OCI-LY1 (cell line): ENCODE measurements around the gene ARHGDIG.

Experiments
- H2AFZ ChIP-seq: fragments of 200-600 bp; sonication (generic), shearing (Covaris generic); 2 replicates; pipeline ENCODE4 v1.6.0; 2014; ENCODE audit warnings: antibody characterized with exemption, mild to moderate bottlenecking, low read length
- H3F3A ChIP-seq: fragments of 200-600 bp; sonication (generic), shearing (Covaris generic); 2 replicates; pipeline ENCODE4 v1.6.0; 2014; ENCODE audit warnings: mild to moderate bottlenecking, antibody characterized with exemption, low read length, moderate library complexity; ENCODE audit not compliant: insufficient read depth
- H3K27ac ChIP-seq: fragments of 200-600 bp; sonication (generic); 2 replicates; pipeline ENCODE4 v1.5.1; 2014; ENCODE audit warnings: low read length, mixed run types, mild to moderate bottlenecking, low read depth; ENCODE audit not compliant: poor library complexity, severe bottlenecking
- H3K27me3 ChIP-seq: fragments of 200-600 bp; sonication (generic); 2 replicates; pipeline ENCODE4 v1.6.0; 2014; ENCODE audit warnings: antibody characterized with exemption, mild to moderate bottlenecking, low read length, moderate library complexity; ENCODE audit not compliant: insufficient read depth
- H3K36me3 ChIP-seq: fragments of 200-600 bp; sonication (generic); 2 replicates; pipeline ENCODE4 v1.6.1; 2014; ENCODE audit warnings: mild to moderate bottlenecking, antibody characterized with exemption, low read length, moderate library complexity, mixed read lengths; ENCODE audit not compliant: insufficient read depth
- H3K4me1 ChIP-seq: fragments of 200-600 bp; sonication (generic); 2 replicates; pipeline ENCODE4 v1.5.1; 2014; ENCODE audit warnings: mild to moderate bottlenecking, low read length, moderate library complexity; ENCODE audit not compliant: insufficient read depth, severe bottlenecking
- H3K4me2 ChIP-seq: fragments of 200-600 bp; sonication (generic), shearing (Covaris generic); 2 replicates; pipeline ENCODE4 v1.6.1; 2014; ENCODE audit warnings: low read length
- H3K4me3 ChIP-seq: fragments of 200-600 bp; sonication (generic); 2 replicates; pipeline ENCODE4 v1.5.1; 2014; ENCODE audit warnings: low read length, low read depth, mild to moderate bottlenecking, mixed read lengths; ENCODE audit not compliant: poor library complexity, severe bottlenecking
- H3K79me2 ChIP-seq: fragments of 200-600 bp; shearing (Covaris generic); 2 replicates; pipeline ENCODE4 v1.6.1; 2016; ENCODE audit warnings: mixed run types, low read length, mixed read lengths; ENCODE audit not compliant: insufficient read depth
- H3K9ac ChIP-seq: fragments of 200-600 bp; sonication (generic), shearing (Covaris generic); 2 replicates; pipeline ENCODE4 v1.6.1; 2014; ENCODE audit warnings: mild to moderate bottlenecking, low read length, mixed read lengths
- H3K9me2 ChIP-seq: fragments of 200-600 bp; sonication (generic), shearing (Covaris generic); 2 replicates; pipeline ENCODE4 v1.6.1; 2014; ENCODE audit warnings: low read depth, mild to moderate bottlenecking, low read length, mixed read lengths
- H3K9me3 ChIP-seq: fragments of 200-600 bp; shearing (Covaris generic); 2 replicates; pipeline ENCODE4 v1.6.1; 2014; ENCODE audit warnings: low read length, mixed read lengths
- H4K20me1 ChIP-seq: fragments of 200-600 bp; sonication (generic), shearing (Covaris generic); 2 replicates; pipeline ENCODE4 v1.6.0; 2016; ENCODE audit warnings: mild to moderate bottlenecking, low read length; ENCODE audit not compliant: insufficient read depth
- EZH2 ChIP-seq: fragments of 200-600 bp; sonication (generic), shearing (Covaris generic); IDR thresholded peaks from 2 replicates; pipeline ENCODE4 v1.8.0; 2017; ENCODE audit warnings: borderline replicate concordance, mixed run types, mild to moderate bottlenecking, antibody characterized with exemption, low read length, moderate library complexity, mixed read lengths
- TF ChIP-seq, protein P1 (sequence below): fragments of 200-600 bp; sonication (generic), shearing (Covaris generic); IDR thresholded peaks from 2 replicates; pipeline ENCODE4 v1.5.1; 2017; ENCODE audit warnings: mild to moderate bottlenecking, antibody characterized with exemption, low read length, moderate library complexity, mixed read lengths

Gene ARHGDIG

DNA sequence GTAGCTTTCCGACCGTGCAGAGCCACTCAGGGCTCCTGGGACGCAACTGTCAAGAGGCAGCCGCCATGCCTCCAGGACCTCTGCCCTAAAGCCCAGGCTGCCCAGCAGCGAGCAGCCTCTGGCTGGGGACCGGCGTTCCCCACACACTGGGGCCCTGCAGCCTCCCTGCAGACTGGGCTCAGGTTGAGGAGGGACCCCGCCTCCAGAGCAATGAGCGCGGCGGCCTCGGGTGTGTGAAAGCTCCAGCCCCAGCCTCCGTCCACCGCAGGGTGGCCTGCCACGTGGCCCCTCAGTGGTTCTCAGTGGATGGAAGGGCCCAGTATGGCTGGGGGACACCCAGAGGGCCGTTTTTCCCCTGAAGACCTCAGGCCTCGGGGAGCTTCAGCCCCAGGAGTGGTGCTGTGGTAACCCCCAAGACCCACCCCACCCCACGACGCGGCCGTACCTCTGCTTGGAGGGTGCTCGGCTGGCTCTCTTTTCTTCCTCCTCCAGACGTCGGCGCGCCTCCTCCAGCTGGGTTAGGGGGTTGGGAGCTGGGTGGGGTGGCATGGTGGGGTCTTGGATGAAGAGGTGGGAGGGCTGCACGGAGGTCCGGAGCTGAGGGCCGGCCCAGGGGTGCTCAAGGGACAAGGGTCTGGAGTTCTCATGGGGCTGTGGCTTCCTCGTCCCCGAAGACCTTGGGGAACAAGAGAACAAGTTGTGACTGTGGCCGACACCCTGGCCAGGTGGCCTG lies 12.8 kb downstream of the ARHGDIG start:
- Histone ChIP-seq H3K79me2 (no peaks in the 10 kb centered on the region), H2AFZ (no peak overlapping the region), H3F3A (no peaks in the 10 kb centered on the region), H3K9me2 (no peaks in the 10 kb centered on the region), H3K4me3 (no peak overlapping the region), H4K20me1 (no peaks in the 10 kb centered on the region), H3K9me3 (no peaks in the 10 kb centered on the region), H3K9ac (no peak overlapping the region), H3K4me2 (no peak overlapping the region), H3K4me1 (no peaks in the 10 kb centered on the region), H3K27me3 (no peaks in the 10 kb centered on the region), H3K36me3 (peaks cover 8% of the 10 kb centered on the region; the same call in 1 of the 2 replicates), H3K27ac (no peak overlapping the region)
- TF ChIP-seq, protein P1, sequence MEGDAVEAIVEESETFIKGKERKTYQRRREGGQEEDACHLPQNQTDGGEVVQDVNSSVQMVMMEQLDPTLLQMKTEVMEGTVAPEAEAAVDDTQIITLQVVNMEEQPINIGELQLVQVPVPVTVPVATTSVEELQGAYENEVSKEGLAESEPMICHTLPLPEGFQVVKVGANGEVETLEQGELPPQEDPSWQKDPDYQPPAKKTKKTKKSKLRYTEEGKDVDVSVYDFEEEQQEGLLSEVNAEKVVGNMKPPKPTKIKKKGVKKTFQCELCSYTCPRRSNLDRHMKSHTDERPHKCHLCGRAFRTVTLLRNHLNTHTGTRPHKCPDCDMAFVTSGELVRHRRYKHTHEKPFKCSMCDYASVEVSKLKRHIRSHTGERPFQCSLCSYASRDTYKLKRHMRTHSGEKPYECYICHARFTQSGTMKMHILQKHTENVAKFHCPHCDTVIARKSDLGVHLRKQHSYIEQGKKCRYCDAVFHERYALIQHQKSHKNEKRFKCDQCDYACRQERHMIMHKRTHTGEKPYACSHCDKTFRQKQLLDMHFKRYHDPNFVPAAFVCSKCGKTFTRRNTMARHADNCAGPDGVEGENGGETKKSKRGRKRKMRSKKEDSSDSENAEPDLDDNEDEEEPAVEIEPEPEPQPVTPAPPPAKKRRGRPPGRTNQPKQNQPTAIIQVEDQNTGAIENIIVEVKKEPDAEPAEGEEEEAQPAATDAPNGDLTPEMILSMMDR: no peak
- no peak for TF ChIP-seq EZH2

DNA sequence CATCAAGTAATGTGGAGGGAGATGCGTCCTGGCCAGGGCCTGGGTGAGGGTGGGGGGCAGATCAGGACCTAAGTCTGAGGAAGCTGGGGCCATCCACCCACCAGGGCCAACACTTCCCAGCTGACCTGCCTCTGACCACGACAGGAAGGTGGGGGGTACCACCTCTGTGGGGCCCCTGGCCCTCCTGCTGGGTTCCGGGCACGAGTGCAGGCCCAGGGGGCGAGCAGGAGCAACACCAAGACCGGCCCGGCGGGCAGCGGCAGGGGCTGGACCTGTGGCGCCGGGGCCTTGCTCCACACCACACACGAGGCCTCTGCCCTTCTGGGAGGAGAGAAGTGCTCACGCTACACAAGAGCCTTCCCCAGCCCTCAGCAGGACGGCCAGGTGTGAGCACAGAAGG lies 15.9 kb downstream of the ARHGDIG start:
- TF ChIP-seq EZH2: no peak
- TF ChIP-seq, protein P1: no peak
- Histone ChIP-seq H3K79me2 (no peaks in the 10 kb centered on the region), H3K27ac (no peak overlapping the region), H3F3A (no peaks in the 10 kb centered on the region), H3K4me3 (no peak overlapping the region), H3K9ac (no peak overlapping the region), H3K9me3 (no peaks in the 10 kb centered on the region), H2AFZ (no peak overlapping the region), H3K4me2 (no peak overlapping the region), H4K20me1 (no peaks in the 10 kb centered on the region), H3K27me3 (no peaks in the 10 kb centered on the region), H3K9me2 (no peaks in the 10 kb centered on the region), H3K4me1 (no peaks in the 10 kb centered on the region), H3K36me3 (peaks cover 8% of the 10 kb centered on the region)

DNA sequence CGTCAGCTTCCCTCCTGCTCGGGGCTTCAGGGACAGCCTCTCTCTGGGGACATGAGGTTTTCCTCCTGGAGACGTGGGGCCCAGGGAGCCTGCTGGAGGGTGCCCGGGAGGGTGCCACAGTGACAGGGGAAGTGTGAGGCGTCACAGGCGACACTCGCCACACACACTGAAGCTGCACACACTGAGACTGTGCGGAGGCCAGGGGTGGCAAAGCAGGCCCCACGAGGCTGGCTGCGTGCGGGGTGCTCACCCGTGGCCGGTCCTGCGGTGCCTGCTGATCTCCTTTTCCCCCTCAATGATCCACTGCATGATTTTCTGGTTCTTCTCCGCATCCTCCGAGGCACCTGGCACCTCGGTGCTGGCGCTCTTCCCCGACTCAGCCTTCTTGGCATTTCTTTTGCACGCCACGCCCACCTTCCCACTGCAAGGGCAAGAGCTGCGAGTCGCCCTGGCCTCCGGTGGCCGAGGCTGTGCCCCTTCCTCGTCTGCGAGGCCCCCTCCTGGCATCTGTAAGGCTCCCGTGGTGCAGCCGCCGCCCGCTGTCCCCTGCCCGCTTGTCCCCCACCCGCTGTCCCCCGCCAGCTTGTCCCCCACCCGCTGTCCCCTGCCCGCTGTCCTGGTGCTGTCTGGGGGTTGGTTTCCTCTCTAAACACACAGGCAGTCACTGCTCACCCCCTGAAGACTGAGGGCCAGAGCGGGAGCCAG lies 16.6 kb downstream of the ARHGDIG start:
- no peaks in the 10 kb centered on the region for H3K9me3 ChIP-seq
- H3K27me3 ChIP-seq: no peaks in the 10 kb centered on the region
- H3K36me3 ChIP-seq: peaks cover 9% of the 10 kb centered on the region
- H3K9ac ChIP-seq: no peak overlapping the region
- no peak overlapping the region for H2AFZ ChIP-seq
- no peak overlapping the region for H3K4me2 ChIP-seq
- no peaks in the 10 kb centered on the region for H3F3A ChIP-seq
- TF ChIP-seq, protein P1: no peak
- no peak for TF ChIP-seq EZH2
- H3K27ac ChIP-seq: no peak overlapping the region
- H3K9me2 ChIP-seq: no peaks in the 10 kb centered on the region
- H4K20me1 ChIP-seq: no peaks in the 10 kb centered on the region
- no peaks in the 10 kb centered on the region for H3K4me1 ChIP-seq
- no peak overlapping the region for H3K4me3 ChIP-seq
- H3K79me2 ChIP-seq: no peaks in the 10 kb centered on the region
